ENCODE results near the gene VTA1. TPM values are rescaled to one million over a fixed set of nuclear protein-coding genes. Genes with fewer than 3 reads are reported as not detected.
"Not testable (repeated sequence)": the region's sequence is repeated elsewhere in the genome, so short reads cannot be mapped to it uniquely, and the experiment has no call there.

The VTA1 gene
- total and polyA plus RNA-seq, 4 donors: 17.3 to 33.2 (median 28.3) TPM

- TF ChIP-seq, protein P1, sequence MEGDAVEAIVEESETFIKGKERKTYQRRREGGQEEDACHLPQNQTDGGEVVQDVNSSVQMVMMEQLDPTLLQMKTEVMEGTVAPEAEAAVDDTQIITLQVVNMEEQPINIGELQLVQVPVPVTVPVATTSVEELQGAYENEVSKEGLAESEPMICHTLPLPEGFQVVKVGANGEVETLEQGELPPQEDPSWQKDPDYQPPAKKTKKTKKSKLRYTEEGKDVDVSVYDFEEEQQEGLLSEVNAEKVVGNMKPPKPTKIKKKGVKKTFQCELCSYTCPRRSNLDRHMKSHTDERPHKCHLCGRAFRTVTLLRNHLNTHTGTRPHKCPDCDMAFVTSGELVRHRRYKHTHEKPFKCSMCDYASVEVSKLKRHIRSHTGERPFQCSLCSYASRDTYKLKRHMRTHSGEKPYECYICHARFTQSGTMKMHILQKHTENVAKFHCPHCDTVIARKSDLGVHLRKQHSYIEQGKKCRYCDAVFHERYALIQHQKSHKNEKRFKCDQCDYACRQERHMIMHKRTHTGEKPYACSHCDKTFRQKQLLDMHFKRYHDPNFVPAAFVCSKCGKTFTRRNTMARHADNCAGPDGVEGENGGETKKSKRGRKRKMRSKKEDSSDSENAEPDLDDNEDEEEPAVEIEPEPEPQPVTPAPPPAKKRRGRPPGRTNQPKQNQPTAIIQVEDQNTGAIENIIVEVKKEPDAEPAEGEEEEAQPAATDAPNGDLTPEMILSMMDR (IDR thresholded peaks at IDR 0.05; ENCODE audit: low read depth, low read length, missing input control): no peak
- TF ChIP-seq, protein P2, sequence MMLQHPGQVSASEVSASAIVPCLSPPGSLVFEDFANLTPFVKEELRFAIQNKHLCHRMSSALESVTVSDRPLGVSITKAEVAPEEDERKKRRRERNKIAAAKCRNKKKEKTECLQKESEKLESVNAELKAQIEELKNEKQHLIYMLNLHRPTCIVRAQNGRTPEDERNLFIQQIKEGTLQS (IDR thresholded peaks at IDR 0.05): no peak
- TF ChIP-seq FOXA1 (IDR thresholded peaks at IDR 0.05): no peak
These were observed 79.7 kb downstream of the VTA1 start (continued) for GRCh38 chr6:142226731-142227130.

- 97% methylated on average over 6 of the region's 6 CpGs for WGBS
- H3K27me3 ChIP-seq (ENCODE audit: control insufficient read depth in 4 of 4, insufficient read depth in 4 of 4, low read length in 3 of 4); H3K4me3 ChIP-seq (ENCODE audit: low read depth in 1 of 3, low read length in 3 of 3); H3K4me1 ChIP-seq (ENCODE audit: control insufficient read depth in 4 of 4, insufficient read depth in 4 of 4, low read length in 3 of 4); H3K9me3 ChIP-seq (ENCODE audit: control insufficient read depth in 4 of 4, low read length in 3 of 4); H3K27ac ChIP-seq (ENCODE audit: low read depth in 1 of 2, low read length in 2 of 2); H3K36me3 ChIP-seq (ENCODE audit: control insufficient read depth in 4 of 4, insufficient read depth in 3 of 4, low read depth in 1 of 4, low read length in 3 of 4); H3K9ac ChIP-seq (ENCODE audit: low read depth in 1 of 2, low read length in 2 of 2); DNase-seq (ENCODE audit: low spot score): not testable (repeated sequence)
These were observed 82.6 kb downstream of the VTA1 start for GRCh38 chr6:142229518-142230270.

GRCh38 chr6:142232206-142233044 is 85.4 kb downstream of the VTA1 start:
- TF ChIP-seq RAD21 (IDR thresholded peaks at IDR 0.05): peak in 1 of 2 donors; percentile 63
- not testable (repeated sequence) for H3K4me3 ChIP-seq (ENCODE audit: low read depth in 1 of 3, low read length in 3 of 3); H3K9me3 ChIP-seq (ENCODE audit: control insufficient read depth in 4 of 4, low read length in 3 of 4); H3K27me3 ChIP-seq (ENCODE audit: control insufficient read depth in 4 of 4, insufficient read depth in 4 of 4, low read length in 3 of 4); H3K9ac ChIP-seq (ENCODE audit: low read depth in 1 of 2, low read length in 2 of 2); H3K4me1 ChIP-seq (ENCODE audit: control insufficient read depth in 4 of 4, insufficient read depth in 4 of 4, low read length in 3 of 4); H3K36me3 ChIP-seq (ENCODE audit: control insufficient read depth in 4 of 4, insufficient read depth in 3 of 4, low read depth in 1 of 4, low read length in 3 of 4); H3K27ac ChIP-seq (ENCODE audit: low read depth in 1 of 2, low read length in 2 of 2)
- peak; percentile 35 for DNase-seq (ENCODE audit: low spot score)
- WGBS: 61% methylated on average over 12 of the region's 12 CpGs

GRCh38 chr6:142233945-142234682 is 87.1 kb downstream of the VTA1 start:
- H3K27ac ChIP-seq (ENCODE audit: low read depth in 1 of 2, low read length in 2 of 2): no peak overlapping the region
- no peaks in the 10 kb centered on the region for H3K36me3 ChIP-seq (ENCODE audit: control insufficient read depth in 4 of 4, insufficient read depth in 3 of 4, low read depth in 1 of 4, low read length in 3 of 4)
- H3K27me3 ChIP-seq (ENCODE audit: control insufficient read depth in 4 of 4, insufficient read depth in 4 of 4, low read length in 3 of 4): no peaks in the 10 kb centered on the region
- DNase-seq (ENCODE audit: low spot score): no peak
- peaks cover 0 to 5% (median 0%) of the 10 kb centered on the region in 4 donors for H3K9me3 ChIP-seq (ENCODE audit: control insufficient read depth in 4 of 4, low read length in 3 of 4)
- no peak overlapping the region for H3K9ac ChIP-seq (ENCODE audit: low read depth in 1 of 2, low read length in 2 of 2)
- H3K4me1 ChIP-seq (ENCODE audit: control insufficient read depth in 4 of 4, insufficient read depth in 4 of 4, low read length in 3 of 4): no peaks in the 10 kb centered on the region
- WGBS: 87% methylated on average over 8 of the region's 8 CpGs
- no peak overlapping the region for H3K4me3 ChIP-seq (ENCODE audit: low read depth in 1 of 3, low read length in 3 of 3)
- TF ChIP-seq, protein P3, sequence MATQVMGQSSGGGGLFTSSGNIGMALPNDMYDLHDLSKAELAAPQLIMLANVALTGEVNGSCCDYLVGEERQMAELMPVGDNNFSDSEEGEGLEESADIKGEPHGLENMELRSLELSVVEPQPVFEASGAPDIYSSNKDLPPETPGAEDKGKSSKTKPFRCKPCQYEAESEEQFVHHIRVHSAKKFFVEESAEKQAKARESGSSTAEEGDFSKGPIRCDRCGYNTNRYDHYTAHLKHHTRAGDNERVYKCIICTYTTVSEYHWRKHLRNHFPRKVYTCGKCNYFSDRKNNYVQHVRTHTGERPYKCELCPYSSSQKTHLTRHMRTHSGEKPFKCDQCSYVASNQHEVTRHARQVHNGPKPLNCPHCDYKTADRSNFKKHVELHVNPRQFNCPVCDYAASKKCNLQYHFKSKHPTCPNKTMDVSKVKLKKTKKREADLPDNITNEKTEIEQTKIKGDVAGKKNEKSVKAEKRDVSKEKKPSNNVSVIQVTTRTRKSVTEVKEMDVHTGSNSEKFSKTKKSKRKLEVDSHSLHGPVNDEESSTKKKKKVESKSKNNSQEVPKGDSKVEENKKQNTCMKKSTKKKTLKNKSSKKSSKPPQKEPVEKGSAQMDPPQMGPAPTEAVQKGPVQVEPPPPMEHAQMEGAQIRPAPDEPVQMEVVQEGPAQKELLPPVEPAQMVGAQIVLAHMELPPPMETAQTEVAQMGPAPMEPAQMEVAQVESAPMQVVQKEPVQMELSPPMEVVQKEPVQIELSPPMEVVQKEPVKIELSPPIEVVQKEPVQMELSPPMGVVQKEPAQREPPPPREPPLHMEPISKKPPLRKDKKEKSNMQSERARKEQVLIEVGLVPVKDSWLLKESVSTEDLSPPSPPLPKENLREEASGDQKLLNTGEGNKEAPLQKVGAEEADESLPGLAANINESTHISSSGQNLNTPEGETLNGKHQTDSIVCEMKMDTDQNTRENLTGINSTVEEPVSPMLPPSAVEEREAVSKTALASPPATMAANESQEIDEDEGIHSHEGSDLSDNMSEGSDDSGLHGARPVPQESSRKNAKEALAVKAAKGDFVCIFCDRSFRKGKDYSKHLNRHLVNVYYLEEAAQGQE (IDR thresholded peaks at IDR 0.05): no peak
- TF ChIP-seq SP1 (IDR thresholded peaks at IDR 0.05) (no peak), FOXA1 (IDR thresholded peaks at IDR 0.05) (no peak), HNF4G (IDR thresholded peaks at IDR 0.05) (no peak), EGR1 (IDR thresholded peaks at IDR 0.05; ENCODE audit: low read depth in 2 of 2) (no peak), TAF1 (conservative IDR thresholded peaks at IDR 0.05) (no peak), JUND (IDR thresholded peaks at IDR 0.05) (no peak), FOXA2 (IDR thresholded peaks at IDR 0.05) (no peak), RAD21 (IDR thresholded peaks at IDR 0.05) (no peak), YY1 (IDR thresholded peaks at IDR 0.05) (no peak), MAX (IDR thresholded peaks at IDR 0.05) (no peak), HNF4A (conservative IDR thresholded peaks at IDR 0.05) (no peak)
- TF ChIP-seq, protein P1 (IDR thresholded peaks at IDR 0.05; ENCODE audit: low read depth, low read length, missing input control): no peak
